Measurements from ENCODE around the gene ADIRF. TPM values are rescaled to one million over a fixed set of nuclear protein-coding genes. Genes with fewer than 3 reads are reported as not detected.

The ADIRF gene
- total and polyA plus RNA-seq, 2 donors (not counting 1 experiment from before 2014, with no cell fraction given), result not detected

- Histone ChIP-seq H3K27ac (ENCODE audit: low read length in 2 of 2) (no peak overlapping the region), H3K36me3 (replicated peaks in 1 of 2; ENCODE audit: control extremely low read depth in 1 of 2, control insufficient read depth in 1 of 2, extremely low read depth in 1 of 2, insufficient read depth in 2 of 2, low read length in 1 of 2) (no peaks in the 10 kb centered on the region), H3K9me3 (ENCODE audit: control extremely low read depth in 1 of 3, control insufficient read depth in 2 of 3, insufficient read depth in 1 of 3, low read length in 2 of 3) (no peaks in the 10 kb centered on the region), H2AFZ (ENCODE audit: insufficient read depth, low read depth, low read length, poor library complexity, severe bottlenecking) (no peak overlapping the region), H4K20me1 (ENCODE audit: control insufficient read depth, insufficient read depth, low read length, poor library complexity, severe bottlenecking) (no peaks in the 10 kb centered on the region), H3K9ac (ENCODE audit: low read length) (no peak overlapping the region), H3K79me2 (ENCODE audit: control insufficient read depth, insufficient read depth, low read length) (no peaks in the 10 kb centered on the region), H3K4me2 (replicated peaks; ENCODE audit: low read depth, low read length, poor library complexity, severe bottlenecking) (no peak overlapping the region), H3K4me1 (ENCODE audit: control insufficient read depth in 2 of 2, insufficient read depth in 2 of 2, low read length in 2 of 2) (no peaks in the 10 kb centered on the region), H3K4me3 (ENCODE audit: control extremely low read depth in 1 of 5, extremely low read depth in 1 of 5, insufficient read depth in 1 of 5, low read depth in 2 of 5, low read length in 4 of 5) (no peak overlapping the region), H3K27me3 (replicated peaks in 1 of 4; ENCODE audit: control extremely low read depth in 1 of 4, control insufficient read depth in 3 of 4, insufficient read depth in 4 of 4, low read length in 3 of 4) (peaks cover 0 to 8% (median 3%) of the 10 kb centered on the region in 4 experiments)
- Mint-ChIP-seq H3K27ac (no peak overlapping the region), H3K27me3 (peaks cover 24% of the 10 kb centered on the region), H3K4me1 (no peaks in the 10 kb centered on the region), H3K4me3 (no peak overlapping the region), H3K9me3 (ENCODE audit: insufficient read depth) (no peaks in the 10 kb centered on the region)
- intact Hi-C loops (cut with micrococcal nuclease), result no loop called here
- ChIA-PET POLR2A (no interaction called here), CTCF (no interaction called here)
- DNase-seq (no peak), ATAC-seq (ENCODE audit: low read depth) (no peak)
- TF ChIP-seq EZH2 (IDR thresholded peaks at IDR 0.05; ENCODE audit: borderline replicate concordance, insufficient read depth, low read depth, low read length, poor library complexity, severe bottlenecking) (no peak), CTCF (IDR thresholded peaks at IDR 0.05) (no peak)
Measured at GRCh38 chr10:86992456-86992855, 24.2 kb downstream of the ADIRF start.

DNA sequence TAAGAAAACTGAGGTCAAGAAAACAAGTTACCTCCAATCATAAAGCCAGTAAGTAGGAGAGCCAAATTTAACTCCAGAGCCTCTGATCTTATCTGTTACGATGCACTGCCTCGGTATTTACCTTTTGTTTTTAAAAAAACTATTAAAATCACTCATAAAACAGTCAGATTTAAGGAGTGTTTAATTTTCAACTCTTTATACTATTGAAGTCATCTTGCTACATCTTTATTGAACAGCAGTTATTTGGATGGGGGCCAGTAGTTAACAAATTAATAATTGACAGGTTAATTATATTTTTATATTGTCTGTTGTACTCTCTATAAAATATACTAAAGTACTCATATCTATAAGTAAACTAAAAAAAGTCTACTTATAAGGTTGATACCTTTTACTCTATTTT lies 24.6 kb downstream of the ADIRF start:
- WGBS (ENCODE audit: insufficient coverage), result no CpG with 5 or more reads among the region's 2 CpGs
- POLR2A ChIA-PET, result no interaction called here
- no peak overlapping the region for H3K4me3 Mint-ChIP-seq

More for the DNA sequence above, 24.6 kb downstream of the ADIRF start:
- DNase-seq (no peak), ATAC-seq (ENCODE audit: low read depth) (no peak)
- CTCF ChIA-PET, result no interaction called here
- H3K79me2 ChIP-seq (ENCODE audit: control insufficient read depth, insufficient read depth, low read length), result no peaks in the 10 kb centered on the region
- H3K4me1 ChIP-seq (ENCODE audit: control insufficient read depth in 2 of 2, insufficient read depth in 2 of 2, low read length in 2 of 2), result no peaks in the 10 kb centered on the region
- H4K20me1 ChIP-seq (ENCODE audit: control insufficient read depth, insufficient read depth, low read length, poor library complexity, severe bottlenecking), result no peaks in the 10 kb centered on the region
- Mint-ChIP-seq H3K9me3 (ENCODE audit: insufficient read depth) (no peaks in the 10 kb centered on the region), H3K27ac (no peak overlapping the region), H3K27me3 (peaks cover 24% of the 10 kb centered on the region), H3K4me1 (no peaks in the 10 kb centered on the region)
- peaks cover 0 to 8% (median 3%) of the 10 kb centered on the region in 4 experiments for H3K27me3 ChIP-seq (replicated peaks in 1 of 4; ENCODE audit: control extremely low read depth in 1 of 4, control insufficient read depth in 3 of 4, insufficient read depth in 4 of 4, low read length in 3 of 4)
- no peak overlapping the region for H3K27ac ChIP-seq (ENCODE audit: low read length in 2 of 2)
- H3K4me3 ChIP-seq (ENCODE audit: control extremely low read depth in 1 of 5, extremely low read depth in 1 of 5, insufficient read depth in 1 of 5, low read depth in 2 of 5, low read length in 4 of 5), result no peak overlapping the region
- intact Hi-C loops (cut with micrococcal nuclease), result no loop called here
- H3K4me2 ChIP-seq (replicated peaks; ENCODE audit: low read depth, low read length, poor library complexity, severe bottlenecking), result no peak overlapping the region
- no peak overlapping the region for H3K9ac ChIP-seq (ENCODE audit: low read length)
- TF ChIP-seq CTCF (IDR thresholded peaks at IDR 0.05) (no peak), EZH2 (IDR thresholded peaks at IDR 0.05; ENCODE audit: borderline replicate concordance, insufficient read depth, low read depth, low read length, poor library complexity, severe bottlenecking) (no peak)
- no peaks in the 10 kb centered on the region for H3K9me3 ChIP-seq (ENCODE audit: control extremely low read depth in 1 of 3, control insufficient read depth in 2 of 3, insufficient read depth in 1 of 3, low read length in 2 of 3)
- H3K36me3 ChIP-seq (replicated peaks in 1 of 2; ENCODE audit: control extremely low read depth in 1 of 2, control insufficient read depth in 1 of 2, extremely low read depth in 1 of 2, insufficient read depth in 2 of 2, low read length in 1 of 2), result no peaks in the 10 kb centered on the region
- H2AFZ ChIP-seq (ENCODE audit: insufficient read depth, low read depth, low read length, poor library complexity, severe bottlenecking), result no peak overlapping the region

Measured in B cell (primary cell).